SK-MEL-5 (cell line): Measurements from ENCODE around the gene SUGT1. TPM values are rescaled to one million over a fixed set of nuclear protein-coding genes. Genes with fewer than 3 reads are reported as not detected.
A peak's percentile ranks its signal among the peaks of the same experiment; 100 is the strongest.
"Not testable (repeated sequence)": the region's sequence is repeated elsewhere in the genome, so short reads cannot be mapped to it uniquely, and the experiment has no call there.

ENCODE experiments used
- DNase-seq: peaks from one replicate; pipeline ENCODE4 v3.0.0-alpha.2; 2016; ENCODE audit warnings: low read depth, low spot score
- in situ Hi-C: cut with HindIII; loops from 2 replicates; pipeline ENCODE4 v1.10.0; 2016; ENCODE audit warnings: low sequenced_read_pairs, high pct_unique_total_duplicates, low pct_unique_long_range_greater_than_20kb
- total RNA-seq: library from RNA; depleted of rRNA; stranded (reverse); fragments of >200 nt; shearing (Covaris generic); gene quantifications from 2 replicates; pipeline ENCODE4 v1.2.3, GENCODE V29; 2014

SUGT1 gene
- total RNA-seq, 1 experiment from 2014 or later, result 40.8 TPM

DNA sequence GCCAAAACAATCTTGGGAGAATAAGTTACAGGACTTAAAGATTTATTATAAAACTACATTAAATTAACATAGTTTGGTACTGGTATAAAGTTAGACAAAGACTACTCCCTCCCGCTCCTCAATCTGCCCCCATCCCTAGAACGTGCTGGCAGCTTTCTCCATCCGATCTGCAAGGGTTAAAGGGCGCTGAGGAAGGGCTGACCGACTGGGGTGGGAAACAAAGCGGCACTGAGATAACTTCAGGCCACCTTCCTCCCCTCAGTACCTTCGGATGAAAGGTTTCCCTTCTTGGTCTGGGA, 790 bp upstream of the SUGT1 start:
- in situ Hi-C loops, result no loop called here
- DNase-seq, result no peak

DNA sequence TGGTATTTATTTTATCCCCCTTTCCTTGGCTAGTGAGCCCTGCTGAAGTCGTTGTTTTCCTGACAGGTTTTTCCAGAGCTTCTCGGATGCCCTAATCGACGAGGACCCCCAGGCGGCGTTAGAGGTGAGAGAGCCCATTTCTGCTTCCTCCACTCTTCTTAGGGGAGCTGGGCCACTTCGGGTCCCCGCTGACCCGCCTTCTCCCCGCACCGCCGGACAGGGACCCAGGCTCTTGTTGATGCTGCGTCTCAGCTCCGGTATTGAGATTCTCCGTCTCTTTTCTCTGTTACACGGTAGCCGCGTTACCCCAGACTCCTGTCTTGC, 306 bp downstream of the SUGT1 start:
- no peak for DNase-seq
- in situ Hi-C loops, result no loop called here

DNA sequence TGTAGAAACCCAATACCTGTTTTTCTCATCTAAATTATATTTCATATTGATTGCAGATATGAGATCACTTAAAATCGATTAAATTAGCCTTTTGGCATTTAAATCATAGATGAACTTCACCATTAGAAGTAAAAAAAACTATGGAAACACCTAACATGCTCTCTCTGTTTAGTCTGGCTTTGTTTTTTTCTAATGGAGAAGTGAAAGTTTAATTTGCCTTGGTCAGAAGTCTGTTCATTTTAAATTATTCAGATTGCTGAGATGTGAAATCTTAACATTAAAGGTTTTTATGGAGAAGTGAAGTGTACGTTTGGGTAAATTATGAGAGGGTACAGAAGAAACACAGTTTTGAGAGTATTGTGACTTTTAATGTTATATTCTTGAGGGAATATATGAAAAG, 6.7 kb downstream of the SUGT1 start:
- in situ Hi-C loops, result no loop called here
- no peak for DNase-seq

DNA sequence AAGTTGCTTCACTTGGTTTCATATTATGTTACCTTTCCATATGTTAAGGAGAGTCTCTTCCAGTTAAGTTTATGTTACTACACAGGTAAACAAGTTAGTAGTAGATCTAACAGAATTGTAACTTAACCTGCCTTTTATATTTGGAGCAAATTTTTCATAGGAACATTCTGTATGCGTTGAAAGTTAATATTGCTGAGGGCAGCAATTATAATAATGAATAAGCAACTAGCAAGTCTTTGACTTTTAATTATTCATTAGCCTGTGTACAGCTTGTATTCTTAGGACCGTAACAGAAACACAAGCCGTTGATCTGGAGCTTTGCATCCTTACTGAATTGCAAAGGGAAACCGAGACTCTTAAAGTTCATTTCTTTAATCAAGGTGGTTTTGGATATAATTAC, 11.6 kb downstream of the SUGT1 start:
- in situ Hi-C loops, result no loop called here

DNA sequence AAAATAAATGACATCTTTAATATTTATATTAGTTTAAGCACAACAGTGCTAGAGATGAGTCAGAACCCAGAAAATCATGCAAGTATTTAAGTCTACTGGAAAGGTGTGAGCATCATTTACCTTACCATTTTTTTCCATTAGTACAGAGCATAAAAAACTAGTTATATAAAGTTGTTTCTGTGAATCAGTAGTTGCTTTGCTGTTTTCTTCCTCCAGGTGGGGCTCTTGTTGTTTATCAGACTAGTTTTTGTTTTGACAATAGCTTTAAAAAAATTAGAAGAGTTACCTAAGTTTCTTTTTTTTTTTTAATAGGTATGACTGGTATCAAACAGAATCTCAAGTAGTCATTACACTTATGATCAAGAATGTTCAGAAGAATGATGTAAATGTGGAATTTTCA, 12.7 kb downstream of the SUGT1 start:
- in situ Hi-C loops, result no loop called here
- peak; percentile 66 for DNase-seq

More for the DNA sequence above, 11.6 kb downstream of the SUGT1 start:
- DNase-seq, result no peak

DNA sequence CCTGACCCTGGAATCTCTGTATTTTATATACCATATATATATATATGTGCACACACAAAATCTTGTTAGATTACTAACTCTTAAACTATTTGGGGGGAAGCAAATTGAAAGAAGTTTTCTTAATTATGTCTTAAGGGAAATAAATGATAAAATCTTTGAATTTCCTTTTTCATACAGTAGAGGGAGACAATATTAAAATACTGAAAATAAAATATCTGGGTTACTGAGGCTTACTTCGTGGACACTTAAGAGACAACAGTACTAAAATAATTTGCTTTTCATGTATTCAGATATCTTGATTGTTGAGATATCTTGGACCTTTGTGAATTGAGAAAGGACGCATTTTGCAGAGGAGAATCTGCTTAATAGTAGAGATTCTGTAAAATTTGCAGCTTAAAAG, 17.0 kb downstream of the SUGT1 start:
- in situ Hi-C loops, result no loop called here
- DNase-seq, result no peak

DNA sequence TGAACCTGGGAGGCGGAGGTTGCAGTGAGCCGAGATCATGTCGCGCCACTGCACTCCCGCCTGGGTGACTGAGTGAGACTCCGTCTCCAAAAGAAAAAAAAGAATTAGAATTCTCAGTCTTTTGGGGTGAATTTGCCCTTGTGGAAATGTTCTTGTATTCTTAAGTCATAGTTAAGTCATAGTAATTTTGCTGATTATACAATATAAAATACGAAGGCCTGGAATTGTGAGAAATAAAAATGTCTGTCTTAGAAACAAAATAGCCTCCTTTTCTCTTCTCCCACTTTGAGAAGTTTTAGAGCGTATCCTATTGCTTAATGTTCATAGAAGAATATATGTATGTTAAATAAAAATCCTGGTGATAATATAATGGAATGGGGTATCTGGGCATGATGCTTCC, 18.1 kb downstream of the SUGT1 start:
- in situ Hi-C loops, result no loop called here
- no peak for DNase-seq

DNA sequence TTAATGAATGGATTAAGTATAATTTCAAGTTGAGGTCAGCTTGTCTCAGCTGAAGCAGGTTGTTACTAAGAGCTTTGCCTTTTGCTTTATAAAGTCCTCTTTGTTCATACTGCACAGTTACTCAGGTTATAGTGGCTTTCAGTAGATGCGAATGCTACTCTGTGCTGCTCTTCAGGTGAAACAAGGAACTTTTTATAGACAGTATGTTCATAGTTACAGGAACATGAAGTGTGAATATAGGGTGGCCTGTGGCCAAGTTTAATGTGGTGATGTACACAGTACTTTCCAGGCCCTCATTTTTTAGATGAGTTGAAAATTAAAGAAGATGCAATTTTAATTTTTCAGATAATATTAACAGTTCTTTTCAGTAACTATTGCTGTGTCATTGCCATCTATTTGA, 20.8 kb downstream of the SUGT1 start:
- no peak for DNase-seq
- in situ Hi-C loops, result no loop called here

DNA sequence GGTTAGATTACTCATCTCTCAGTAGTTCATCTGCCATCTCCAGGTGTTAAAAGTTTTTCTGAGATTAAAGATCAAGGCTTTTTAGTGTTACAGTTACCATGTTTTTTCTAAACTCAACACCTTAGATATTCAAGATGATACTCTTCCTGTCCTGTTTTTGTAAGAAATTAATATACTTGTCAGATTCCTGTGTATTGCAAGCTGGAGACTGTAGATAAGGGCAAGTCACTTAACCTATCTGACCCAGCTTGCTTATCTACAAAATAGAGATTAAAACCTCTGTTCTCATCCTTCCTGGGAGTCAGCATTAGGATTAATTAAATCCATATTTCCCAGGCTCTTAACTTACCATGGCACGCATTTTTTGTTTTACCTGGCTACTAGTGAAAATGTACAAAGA, 25.2 kb downstream of the SUGT1 start:
- DNase-seq, result no peak
- in situ Hi-C loops, result no loop called here

DNA sequence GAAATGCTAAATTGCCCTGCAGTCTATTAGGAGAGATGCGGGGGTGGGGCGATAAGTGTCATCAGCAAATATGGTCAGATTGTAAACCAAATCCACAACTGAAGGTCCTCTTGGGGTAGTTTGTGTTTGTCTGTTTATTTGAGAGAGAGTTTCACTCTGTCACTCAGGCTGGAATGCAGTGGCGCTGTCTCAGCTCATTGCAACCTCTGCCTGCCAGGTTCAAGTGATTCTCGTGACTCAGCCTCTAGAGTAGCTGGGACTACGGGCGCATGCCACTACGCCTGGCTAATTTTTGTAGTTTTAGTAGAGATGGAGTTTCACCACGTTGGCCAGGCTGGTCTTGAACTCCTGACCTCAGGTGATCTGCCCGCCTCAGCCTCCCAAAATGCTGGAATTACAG, 33.2 kb downstream of the SUGT1 start:
- DNase-seq, in situ Hi-C loops: not testable (repeated sequence)

DNA sequence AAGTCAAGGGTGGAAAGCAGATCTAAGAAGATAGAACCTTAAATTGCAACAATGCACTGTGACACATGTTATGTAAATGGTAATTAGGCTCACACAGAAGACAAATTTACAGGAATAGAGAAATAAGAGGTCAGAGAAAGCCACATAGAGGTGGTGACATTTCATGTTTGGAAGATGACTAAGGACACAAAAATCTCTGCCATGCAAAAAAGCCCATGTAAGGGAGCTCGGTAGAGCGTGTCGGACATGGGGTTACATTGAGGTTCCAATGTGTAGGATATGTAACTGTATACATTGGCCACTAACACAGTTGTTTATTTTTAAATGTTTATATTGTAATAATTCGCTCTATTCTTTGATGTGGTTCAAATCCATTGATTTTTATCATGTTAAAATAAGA, 33.7 kb downstream of the SUGT1 start:
- in situ Hi-C loops, result no loop called here
- no peak for DNase-seq

DNA sequence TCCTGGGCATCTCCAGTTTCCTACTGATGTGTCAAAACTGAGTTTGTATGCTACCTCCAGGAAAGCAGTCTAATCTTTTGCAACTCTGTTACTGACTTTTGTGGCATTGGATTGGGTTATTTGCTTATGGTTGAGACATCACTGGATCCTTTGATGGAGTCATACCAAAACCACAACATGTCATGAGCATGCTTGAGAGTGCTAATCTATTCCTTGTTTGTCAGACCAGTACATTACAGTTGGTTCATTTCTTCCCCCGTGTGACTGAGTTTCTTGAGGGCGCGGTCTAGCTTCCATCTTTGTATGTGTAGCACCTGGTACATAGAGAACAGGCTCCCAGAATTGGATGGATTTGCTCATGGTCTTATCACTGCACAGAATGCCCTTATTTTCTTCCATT, 43.2 kb downstream of the SUGT1 start:
- in situ Hi-C loops, result no loop called here
- DNase-seq, result no peak

DNA sequence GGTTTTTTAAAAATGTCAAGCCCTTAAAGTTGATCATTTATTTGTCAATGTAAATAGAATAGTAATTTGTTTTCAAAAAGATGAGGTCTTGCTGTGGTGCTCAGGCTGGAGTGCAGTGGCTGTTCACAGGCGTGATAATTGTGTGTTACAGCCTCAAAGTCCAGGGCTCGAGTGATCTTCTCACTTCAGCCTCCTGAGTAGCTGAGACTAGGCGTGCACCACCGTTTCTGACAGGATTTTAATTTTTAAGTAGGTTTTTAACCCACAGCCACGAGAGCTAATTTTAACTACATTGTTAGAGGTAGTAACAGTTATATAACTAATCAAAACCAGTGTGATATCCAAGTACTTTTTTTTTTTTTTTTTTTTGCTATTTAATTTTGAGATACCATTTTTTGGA, 43.9 kb downstream of the SUGT1 start:
- in situ Hi-C loops, result no loop called here
- no peak for DNase-seq

DNA sequence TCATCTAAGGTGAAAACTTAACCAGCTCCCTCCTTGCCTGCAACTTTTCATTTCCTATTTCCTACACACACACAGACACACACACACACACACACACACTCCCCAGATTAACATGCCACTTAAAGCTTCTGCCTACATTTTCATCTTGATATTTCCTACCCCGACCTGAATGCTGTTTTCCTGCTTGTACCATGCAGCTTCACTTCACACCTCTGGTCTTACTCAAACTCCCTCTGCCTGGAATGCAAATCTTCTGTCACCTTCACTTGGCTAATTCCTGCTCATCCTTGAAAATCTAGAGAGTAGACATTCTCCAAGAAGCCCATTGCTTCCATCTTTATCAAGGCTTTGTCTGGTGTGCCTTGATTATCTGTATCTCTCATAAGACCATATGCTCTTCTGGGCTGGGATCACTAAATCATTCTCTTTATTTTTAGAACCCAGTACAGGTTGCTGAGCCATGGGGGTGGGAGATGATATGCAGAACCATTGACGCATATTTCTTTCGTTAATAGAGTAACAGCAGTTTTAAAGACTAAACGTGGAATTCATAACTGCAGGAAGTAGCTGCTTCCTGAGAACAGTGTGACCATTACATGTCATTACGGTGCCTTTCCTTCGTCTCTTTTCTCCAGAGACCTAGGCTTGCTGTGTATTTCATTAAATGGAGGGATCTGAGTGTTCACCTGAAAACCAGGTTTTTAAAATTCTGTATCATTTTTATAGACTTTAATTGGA, 49.3 kb downstream of the SUGT1 start:
- in situ Hi-C loops, result no loop called here
- DNase-seq, result no peak

DNA sequence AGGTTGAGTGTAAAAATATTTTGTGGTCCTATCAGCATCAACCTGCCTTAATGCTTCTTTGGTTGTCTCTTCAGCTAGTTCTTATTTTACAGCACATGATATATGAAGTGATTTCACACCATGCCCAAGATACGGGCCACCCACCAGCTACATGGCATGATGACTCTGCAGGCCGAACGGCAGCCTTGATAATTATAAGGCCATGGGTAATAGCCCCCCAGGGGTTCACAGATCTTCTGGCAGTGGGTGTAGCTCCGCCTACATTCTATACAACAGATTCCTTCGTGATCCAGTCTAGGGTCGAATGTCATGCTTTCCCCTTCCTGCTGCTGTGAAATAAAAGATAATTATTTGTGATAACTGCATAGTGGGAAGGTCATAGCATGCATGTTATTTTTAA, 50.8 kb downstream of the SUGT1 start:
- in situ Hi-C loops, result no loop called here
- DNase-seq, result no peak

DNA sequence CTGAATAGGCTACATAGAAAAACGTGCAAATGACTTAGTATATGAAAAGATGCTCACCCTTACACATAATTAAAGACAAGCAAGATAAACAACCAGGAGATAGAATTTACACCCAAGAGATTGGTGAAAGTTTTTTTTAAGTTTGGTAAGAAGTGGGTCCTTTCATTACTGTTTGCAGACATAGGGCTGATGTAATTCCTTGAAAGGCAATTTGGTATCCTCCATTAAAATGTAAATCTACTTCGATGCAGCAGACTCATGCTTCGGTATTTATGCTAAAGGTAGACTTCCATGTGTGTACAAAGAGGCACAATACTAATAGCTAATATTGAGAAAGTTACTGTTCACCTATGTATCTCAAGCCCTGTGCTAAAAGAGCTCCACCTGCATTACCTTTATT, 53.4 kb downstream of the SUGT1 start:
- DNase-seq, result no peak
- in situ Hi-C loops, result no loop called here

DNA sequence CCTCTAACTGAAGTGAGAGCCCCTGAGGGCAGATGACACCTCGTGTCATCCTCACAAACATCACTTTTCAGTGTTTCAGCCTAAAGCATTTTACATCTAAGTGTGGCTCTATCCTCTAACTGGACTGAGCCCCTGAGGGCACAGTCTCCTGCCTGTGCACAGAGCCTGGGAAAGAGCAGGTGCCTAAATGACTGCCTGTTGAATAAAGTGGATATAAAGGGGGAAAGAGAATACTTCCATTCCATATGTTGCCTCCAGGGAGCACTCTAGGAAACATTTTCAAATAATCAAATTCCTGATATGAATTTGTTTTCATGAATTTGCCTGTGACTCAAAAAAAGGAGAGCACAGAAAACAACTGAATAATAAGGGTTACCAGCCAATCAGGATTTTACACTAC, 54.7 kb downstream of the SUGT1 start:
- DNase-seq, result peak; percentile 51
- in situ Hi-C loops, result no loop called here

DNA sequence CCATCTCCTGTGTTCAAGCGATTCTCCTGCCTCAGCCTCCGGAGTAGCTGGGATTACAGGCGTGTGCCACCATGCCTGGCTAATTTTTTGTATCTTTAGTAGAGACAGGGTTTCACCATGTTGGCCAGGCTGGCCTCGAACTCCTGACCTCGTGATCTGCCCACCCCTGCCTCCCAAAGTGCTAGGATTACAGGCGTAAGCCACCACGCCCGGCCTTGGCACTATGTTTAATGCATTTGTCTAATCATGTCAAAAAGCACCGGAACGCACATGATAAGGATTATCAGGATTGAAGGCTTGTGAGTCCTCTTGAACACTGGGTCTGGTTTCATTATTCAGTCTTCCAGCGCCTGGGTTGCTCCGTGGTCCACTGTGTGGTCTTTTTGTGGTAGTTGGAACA, 55.6 kb downstream of the SUGT1 start:
- in situ Hi-C loops, DNase-seq: not testable (repeated sequence)

DNA sequence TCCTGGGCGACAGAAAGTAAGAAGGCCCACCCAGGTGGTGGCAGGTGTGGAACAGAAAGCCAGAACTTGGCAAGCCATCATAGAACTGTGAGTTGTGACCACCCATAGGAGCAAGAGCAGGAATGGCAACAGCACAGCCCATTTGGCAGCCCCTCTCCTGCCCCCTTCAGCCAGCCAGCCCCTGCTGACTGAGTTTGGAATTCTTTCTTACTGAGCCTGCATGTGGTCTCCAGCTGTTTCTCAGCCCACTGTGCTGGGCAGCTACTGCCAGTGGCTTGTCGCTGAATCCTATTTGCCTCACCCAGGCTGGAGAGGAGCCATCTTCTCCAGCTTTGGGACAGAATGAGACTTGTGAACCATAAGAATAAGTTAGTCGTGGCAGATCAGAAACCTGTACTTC, 58.6 kb downstream of the SUGT1 start:
- in situ Hi-C loops, result no loop called here

DNA sequence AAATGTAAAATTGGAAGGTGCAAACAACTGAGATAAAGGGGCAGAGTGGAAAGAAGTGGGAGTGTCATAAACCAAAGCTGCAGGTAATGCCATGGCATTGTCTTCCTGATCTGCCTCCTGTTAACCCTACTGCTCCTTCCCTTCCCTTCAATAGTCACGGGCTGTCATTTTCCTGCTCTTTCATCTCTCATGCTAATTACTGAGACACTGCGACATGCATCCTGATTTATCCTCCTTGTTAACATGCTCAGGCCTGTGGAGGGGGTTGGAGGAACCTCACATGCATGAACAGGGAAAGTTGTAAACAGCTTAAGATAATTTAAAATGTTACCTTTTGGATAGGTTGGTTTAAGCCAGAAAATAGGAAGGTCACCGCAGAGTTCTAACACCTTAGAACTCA, 59.7 kb downstream of the SUGT1 start:
- in situ Hi-C loops, result no loop called here
- DNase-seq, result no peak

More for the DNA sequence above, 58.6 kb downstream of the SUGT1 start:
- no peak for DNase-seq
